ENCODE data around the gene GPX6.

Gene GPX6, protein sequence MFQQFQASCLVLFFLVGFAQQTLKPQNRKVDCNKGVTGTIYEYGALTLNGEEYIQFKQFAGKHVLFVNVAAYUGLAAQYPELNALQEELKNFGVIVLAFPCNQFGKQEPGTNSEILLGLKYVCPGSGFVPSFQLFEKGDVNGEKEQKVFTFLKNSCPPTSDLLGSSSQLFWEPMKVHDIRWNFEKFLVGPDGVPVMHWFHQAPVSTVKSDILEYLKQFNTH

DNA sequence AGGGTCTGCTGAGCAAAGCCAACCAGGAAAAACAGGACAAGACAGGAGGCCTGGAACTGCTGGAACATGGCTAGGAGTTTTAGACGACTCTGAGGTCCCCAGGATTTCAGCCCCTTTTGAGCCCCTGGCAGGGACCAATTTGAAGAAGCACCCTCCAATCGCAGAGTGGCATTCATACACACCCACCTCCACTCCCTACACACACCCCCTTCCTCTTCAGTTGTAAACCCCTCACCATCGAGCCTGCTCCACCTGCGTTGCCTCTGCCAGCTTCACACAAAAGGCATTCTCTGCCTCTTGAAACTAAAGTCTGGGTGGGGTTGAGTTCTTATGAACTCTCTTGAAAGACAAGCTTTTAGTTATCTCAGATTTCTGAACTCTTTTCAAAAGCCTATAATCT lies at the start of gene GPX6:
GPX6 (minus strand) TSS at position 118 of the 400 bp plus-strand sequence; CDS start at position 68, 50 bp downstream.
- Histone ChIP-seq H3K27ac (ENCODE audit: poor library complexity, severe bottlenecking) (no peak within 1 kb of the TSS), H3K4me3 (ENCODE audit: severe bottlenecking) (no peak within 1 kb of the TSS), H3K9me3 (ENCODE audit: severe bottlenecking) (no peaks in the 10 kb centered on the region), H3K4me1 (ENCODE audit: insufficient read depth, poor library complexity, severe bottlenecking) (no peaks in the 10 kb centered on the region), H3K36me3 (ENCODE audit: low read depth) (no peaks in the 10 kb centered on the region), H3K27me3 (ENCODE audit: insufficient read depth, poor library complexity, severe bottlenecking) (peaks cover 13% of the 10 kb centered on the region)
- no peak for DNase-seq (ENCODE audit: low spot score)
- no peak for TF ChIP-seq CTCF (IDR thresholded peaks at IDR 0.05; ENCODE audit: poor library complexity, severe bottlenecking)
- no peak for ATAC-seq (ENCODE audit: low read depth)

- no peak for TF ChIP-seq CTCF (IDR thresholded peaks at IDR 0.05; ENCODE audit: poor library complexity, severe bottlenecking)
- Histone ChIP-seq H3K27ac (ENCODE audit: poor library complexity, severe bottlenecking) (no peak overlapping the region), H3K4me3 (ENCODE audit: severe bottlenecking) (no peak overlapping the region), H3K36me3 (ENCODE audit: low read depth) (no peaks in the 10 kb centered on the region), H3K27me3 (ENCODE audit: insufficient read depth, poor library complexity, severe bottlenecking) (peaks cover 13% of the 10 kb centered on the region), H3K4me1 (ENCODE audit: insufficient read depth, poor library complexity, severe bottlenecking) (no peaks in the 10 kb centered on the region), H3K9me3 (ENCODE audit: severe bottlenecking) (no peaks in the 10 kb centered on the region)
- no peak for DNase-seq (ENCODE audit: low spot score)
- no peak for ATAC-seq (ENCODE audit: low read depth)
Observed at GRCh38 chr6:28563430-28564095, 48.0 kb upstream of the GPX6 start.

DNA sequence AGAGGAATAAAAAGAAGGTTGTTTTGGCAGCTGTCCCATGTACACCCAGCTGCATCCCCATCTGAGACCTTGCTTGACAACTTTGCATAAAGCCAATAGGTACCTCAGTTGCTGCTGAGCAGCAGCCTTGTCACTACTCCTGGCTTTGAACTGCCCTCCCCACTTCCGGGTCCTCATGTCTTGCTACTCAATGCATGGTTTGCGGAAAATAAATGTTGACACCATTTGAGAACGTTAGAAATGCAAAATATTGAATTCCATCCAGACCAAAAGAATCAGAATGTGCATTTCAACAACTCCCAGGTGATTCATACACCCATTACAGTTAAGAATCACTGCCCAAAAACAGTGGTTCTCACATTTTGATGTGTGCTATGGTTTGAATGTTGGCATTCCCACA lies 43.0 kb upstream of the GPX6 start:
- H3K9me3 ChIP-seq (ENCODE audit: severe bottlenecking): no peaks in the 10 kb centered on the region
- H3K27me3 ChIP-seq (ENCODE audit: insufficient read depth, poor library complexity, severe bottlenecking): peaks cover 9% of the 10 kb centered on the region
- no peak overlapping the region for H3K27ac ChIP-seq (ENCODE audit: poor library complexity, severe bottlenecking)
- DNase-seq (ENCODE audit: low spot score) (no peak), ATAC-seq (ENCODE audit: low read depth) (no peak)
- no peak overlapping the region for H3K4me3 ChIP-seq (ENCODE audit: severe bottlenecking)
- H3K4me1 ChIP-seq (ENCODE audit: insufficient read depth, poor library complexity, severe bottlenecking): no peaks in the 10 kb centered on the region
- no peak for TF ChIP-seq CTCF (IDR thresholded peaks at IDR 0.05; ENCODE audit: poor library complexity, severe bottlenecking)
- H3K36me3 ChIP-seq (ENCODE audit: low read depth): no peaks in the 10 kb centered on the region

DNA sequence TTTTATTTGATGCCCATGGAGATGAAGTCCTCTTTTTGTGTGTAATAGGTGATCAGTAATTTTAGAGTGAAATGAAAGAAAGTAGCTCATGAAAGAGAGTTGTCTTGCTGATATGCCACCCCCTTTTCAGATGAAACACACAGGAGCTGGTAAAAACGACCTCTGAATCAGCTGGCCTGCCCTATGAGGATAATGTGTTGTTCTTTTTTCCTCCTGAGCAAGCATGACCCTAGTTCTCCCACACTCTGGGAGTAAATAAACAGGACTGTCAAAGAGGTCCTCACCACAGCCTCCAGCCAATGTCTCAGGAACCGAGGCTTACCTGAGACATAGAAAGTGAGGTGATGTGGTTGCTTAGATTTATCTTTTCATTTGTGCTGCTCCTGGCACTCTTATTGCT lies 39.5 kb upstream of the GPX6 start:
- Histone ChIP-seq H3K9me3 (ENCODE audit: severe bottlenecking) (no peaks in the 10 kb centered on the region), H3K4me1 (ENCODE audit: insufficient read depth, poor library complexity, severe bottlenecking) (no peaks in the 10 kb centered on the region), H3K36me3 (ENCODE audit: low read depth) (no peaks in the 10 kb centered on the region), H3K27me3 (ENCODE audit: insufficient read depth, poor library complexity, severe bottlenecking) (peaks cover 16% of the 10 kb centered on the region), H3K4me3 (ENCODE audit: severe bottlenecking) (no peak overlapping the region), H3K27ac (ENCODE audit: poor library complexity, severe bottlenecking) (no peak overlapping the region)
- no peak for TF ChIP-seq CTCF (IDR thresholded peaks at IDR 0.05; ENCODE audit: poor library complexity, severe bottlenecking)
- DNase-seq (ENCODE audit: low spot score) (no peak), ATAC-seq (ENCODE audit: low read depth) (no peak)

Measured in RWPE2 (cell line).